PC-9 (cell line): Measurements from ENCODE around the gene WRNIP1. TPM values are rescaled to one million over a fixed set of nuclear protein-coding genes. Genes with fewer than 3 reads are reported as not detected.

Source experiments
- BruUV-seq: library from RNA; stranded (reverse); fragments of 400-500 nt; replicated peaks from 2 replicates; lab custom pipeline; 2021; lab: Mats Ljungman, UMichigan
- CTCF ChIA-PET: fragments of 300-600 bp; sonication (Branson Sonifier 250); formaldehyde crosslinking; loops from one replicate; lab custom pipeline; 2022; ENCODE audit warnings: antibody characterized with exemption; lab: Charles Lee
- POLR2A ChIA-PET: fragments of 300-600 bp; sonication (Branson Sonifier 250); formaldehyde crosslinking; loops from one replicate; lab custom pipeline; 2022; ENCODE audit warnings: antibody characterized with exemption; ENCODE audit not compliant: unreplicated experiment; lab: Charles Lee
- DNase-seq, 2 experiments: peaks; one replicate each; pipeline versions ENCODE4 v3.0.0 to v3.0.0-alpha.2; 2015 to 2022; ENCODE audit warnings: mixed read lengths in 1 of 2
- H2AFZ ChIP-seq: fragments of 200-600 bp; sonication (generic); 2 replicates; pipeline ENCODE4 v1.8.1; 2017; ENCODE audit warnings: antibody characterized with exemption
- H3F3A ChIP-seq: fragments of 200-600 bp; sonication (generic); 2 replicates; pipeline ENCODE4 v1.8.1; 2017; ENCODE audit warnings: antibody characterized with exemption, mild to moderate bottlenecking, low read depth; ENCODE audit not compliant: insufficient read depth
- H3K27ac ChIP-seq: fragments of 200-600 bp; sonication (generic); 2 replicates; pipeline ENCODE4 v1.6.1; 2016; ENCODE audit warnings: mixed run types
- H3K27me3 ChIP-seq: fragments of 200-600 bp; sonication (generic); 2 replicates; pipeline ENCODE4 v1.6.1; 2016; ENCODE audit warnings: low read depth, mixed run types; ENCODE audit not compliant: insufficient read depth
- H3K36me3 ChIP-seq: fragments of 200-600 bp; sonication (generic); 2 replicates; pipeline ENCODE4 v1.6.1; 2016; ENCODE audit warnings: low read depth, mixed run types
- H3K4me1 ChIP-seq: fragments of 200-600 bp; sonication (generic); replicated peaks from 2 replicates; pipeline ENCODE4 v1.6.1; 2016; ENCODE audit warnings: mixed run types; ENCODE audit not compliant: insufficient read depth
- H3K4me2 ChIP-seq: fragments of 200-600 bp; sonication (generic); 2 replicates; pipeline ENCODE4 v1.6.1; 2017; ENCODE audit warnings: mixed run types
- H3K4me3 ChIP-seq: fragments of 200-600 bp; sonication (generic); 2 replicates; pipeline ENCODE4 v1.6.1; 2016; ENCODE audit warnings: mixed run types
- H3K79me2 ChIP-seq: fragments of 200-600 bp; sonication (generic); 2 replicates; pipeline ENCODE4 v1.6.1; 2017; ENCODE audit warnings: low read depth, mixed run types
- H3K9me2 ChIP-seq: fragments of 200-600 bp; sonication (generic); 2 replicates; pipeline ENCODE4 v1.8.1; 2017; ENCODE audit warnings: mild to moderate bottlenecking; ENCODE audit not compliant: insufficient read depth
- H3K9me3 ChIP-seq: fragments of 200-600 bp; sonication (generic); 2 replicates; pipeline ENCODE4 v1.8.1; 2016; ENCODE audit warnings: low read depth; ENCODE audit not compliant: insufficient read depth
- H4K20me1 ChIP-seq: fragments of 200-600 bp; sonication (generic); 2 replicates; pipeline ENCODE4 v1.8.1; 2017; ENCODE audit not compliant: insufficient read depth
- EZH2 ChIP-seq: fragments of 200-600 bp; sonication (generic); IDR thresholded peaks from 2 replicates; pipeline ENCODE4 v1.8.0; 2017; ENCODE audit warnings: antibody characterized with exemption, low read depth
- intact Hi-C: fragments of 100-400 bp; cut with micrococcal nuclease; formaldehyde crosslinking; loops from one replicate; pipeline ENCODE4 v1.10.0; 2022; ENCODE audit not compliant: unreplicated experiment
- total RNA-seq: library from RNA; stranded (reverse); gene quantifications from 2 replicates; pipeline ENCODE4 v1.2.3, GENCODE V29; 2021
- TF ChIP-seq, protein P1 (sequence below): fragments of 200-600 bp; sonication (generic); conservative IDR thresholded peaks from 2 replicates; pipeline ENCODE4 v1.6.1; 2017; ENCODE audit warnings: mixed run types, antibody characterized with exemption, mild to moderate bottlenecking, moderate library complexity

WRNIP1 gene
- total RNA-seq, 1 experiment from 2014 or later, result 61.4 TPM

DNA sequence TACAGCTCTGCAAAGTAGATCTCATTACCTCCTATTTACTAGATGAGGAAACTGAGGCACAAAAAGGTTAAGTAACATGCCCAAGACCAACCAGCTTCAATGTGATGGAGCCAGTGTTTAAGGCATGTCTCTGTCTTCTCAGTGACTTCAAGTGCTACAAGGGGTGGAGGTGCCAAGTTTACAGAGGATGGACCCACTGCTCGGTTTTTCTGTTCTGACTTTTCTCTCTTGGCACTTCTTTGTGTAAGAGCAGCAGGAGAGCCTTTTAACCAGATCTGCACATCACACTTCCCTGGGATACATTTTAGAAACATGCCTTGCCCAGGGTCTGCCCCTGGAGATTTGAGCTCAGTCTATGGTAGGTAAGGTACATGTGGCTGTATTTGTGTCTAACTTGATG lies 9.8 kb downstream of the WRNIP1 start:
- no peak for DNase-seq
- Histone ChIP-seq H2AFZ (no peak overlapping the region), H4K20me1 (peaks cover 9% of the 10 kb centered on the region; the same call in 1 of the 2 replicates), H3F3A (no peaks in the 10 kb centered on the region), H3K4me1 (no peaks in the 10 kb centered on the region), H3K9me3 (no peaks in the 10 kb centered on the region), H3K36me3 (0 out of 2 replicates have a peak, but pooled peaks cover 4% of the 10 kb centered on the region), H3K27me3 (no peaks in the 10 kb centered on the region), H3K4me2 (no peak overlapping the region), H3K4me3 (no peak overlapping the region), H3K27ac (no peak overlapping the region), H3K79me2 (peaks cover 78% of the 10 kb centered on the region), H3K9me2 (no peaks in the 10 kb centered on the region)
- POLR2A ChIA-PET, result no interaction called here
- intact Hi-C loops, result no loop called here
- CTCF ChIA-PET, result no interaction called here
- BruUV-seq, result no TSS peak
- TF ChIP-seq, protein P1, sequence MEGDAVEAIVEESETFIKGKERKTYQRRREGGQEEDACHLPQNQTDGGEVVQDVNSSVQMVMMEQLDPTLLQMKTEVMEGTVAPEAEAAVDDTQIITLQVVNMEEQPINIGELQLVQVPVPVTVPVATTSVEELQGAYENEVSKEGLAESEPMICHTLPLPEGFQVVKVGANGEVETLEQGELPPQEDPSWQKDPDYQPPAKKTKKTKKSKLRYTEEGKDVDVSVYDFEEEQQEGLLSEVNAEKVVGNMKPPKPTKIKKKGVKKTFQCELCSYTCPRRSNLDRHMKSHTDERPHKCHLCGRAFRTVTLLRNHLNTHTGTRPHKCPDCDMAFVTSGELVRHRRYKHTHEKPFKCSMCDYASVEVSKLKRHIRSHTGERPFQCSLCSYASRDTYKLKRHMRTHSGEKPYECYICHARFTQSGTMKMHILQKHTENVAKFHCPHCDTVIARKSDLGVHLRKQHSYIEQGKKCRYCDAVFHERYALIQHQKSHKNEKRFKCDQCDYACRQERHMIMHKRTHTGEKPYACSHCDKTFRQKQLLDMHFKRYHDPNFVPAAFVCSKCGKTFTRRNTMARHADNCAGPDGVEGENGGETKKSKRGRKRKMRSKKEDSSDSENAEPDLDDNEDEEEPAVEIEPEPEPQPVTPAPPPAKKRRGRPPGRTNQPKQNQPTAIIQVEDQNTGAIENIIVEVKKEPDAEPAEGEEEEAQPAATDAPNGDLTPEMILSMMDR, result no peak
- no peak for TF ChIP-seq EZH2

DNA sequence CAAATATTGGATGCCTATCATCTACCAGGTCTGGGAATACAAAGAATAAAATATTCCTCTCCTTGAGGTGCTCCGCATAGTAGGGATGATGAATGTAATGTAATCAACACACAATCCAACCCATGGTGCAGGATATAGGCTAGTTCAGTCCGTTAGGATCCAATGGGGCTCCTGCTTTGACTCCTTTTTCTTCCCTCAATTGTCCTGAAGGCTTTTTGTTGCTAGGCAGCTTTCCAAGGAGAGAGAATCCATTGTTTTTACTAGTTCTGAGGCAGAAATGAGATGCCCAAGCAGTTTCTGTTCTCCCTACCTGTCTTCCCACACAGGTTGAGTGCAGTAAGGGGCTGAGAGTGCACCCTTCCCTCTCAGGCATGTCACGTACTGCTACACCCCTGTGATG lies 12.1 kb downstream of the WRNIP1 start:
- Histone ChIP-seq H3K27me3 (no peaks in the 10 kb centered on the region), H4K20me1 (peaks cover 3% of the 10 kb centered on the region; the same call in 1 of the 2 replicates), H2AFZ (no peak overlapping the region), H3K9me3 (no peaks in the 10 kb centered on the region), H3K4me2 (no peak overlapping the region), H3K27ac (no peak overlapping the region), H3K4me3 (no peak overlapping the region), H3K79me2 (peaks cover 58% of the 10 kb centered on the region), H3K9me2 (no peaks in the 10 kb centered on the region), H3K36me3 (no peaks in the 10 kb centered on the region), H3F3A (no peaks in the 10 kb centered on the region), H3K4me1 (no peaks in the 10 kb centered on the region)
- POLR2A ChIA-PET, result no interaction called here
- BruUV-seq, result no TSS peak
- TF ChIP-seq, protein P1, result no peak
- no peak for TF ChIP-seq EZH2
- DNase-seq, result no peak
- CTCF ChIA-PET, result no interaction called here
- intact Hi-C loops, result no loop called here

DNA sequence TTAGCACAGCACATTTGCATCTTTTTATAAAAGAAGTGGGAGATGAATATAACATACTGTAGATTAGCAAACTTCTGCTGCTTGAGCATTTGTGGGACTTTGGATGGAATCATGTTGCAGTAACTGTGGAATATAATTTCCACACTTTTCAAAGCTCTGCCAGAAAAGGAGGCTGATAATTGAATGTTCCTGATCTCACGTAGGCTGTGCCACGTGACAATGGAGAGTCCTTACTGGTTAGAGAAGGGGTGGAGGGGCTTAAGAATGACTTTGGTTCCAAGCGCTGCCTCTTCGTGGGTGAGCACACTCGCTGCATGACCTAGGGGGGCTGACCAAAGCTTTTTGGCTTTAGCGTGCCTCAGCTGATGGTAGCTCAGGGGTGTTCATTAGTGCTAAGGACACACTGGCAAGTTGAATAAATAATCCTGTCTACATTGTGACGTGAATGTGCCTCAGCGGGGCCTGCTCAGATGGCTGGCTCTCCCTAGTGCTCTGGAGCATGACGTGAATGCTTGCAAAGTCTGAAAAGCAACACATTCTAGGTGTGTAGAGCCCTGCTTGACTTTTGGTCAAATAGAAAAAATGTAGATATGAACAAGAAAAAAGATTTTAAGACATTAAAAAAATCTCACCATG lies 15.0 kb downstream of the WRNIP1 start:
- Histone ChIP-seq H3K4me2 (no peak overlapping the region), H4K20me1 (0 out of 2 replicates have a peak, but pooled peaks cover 3% of the 10 kb centered on the region), H2AFZ (no peak overlapping the region), H3K4me3 (no peak overlapping the region), H3K27ac (no peak overlapping the region), H3F3A (no peaks in the 10 kb centered on the region), H3K36me3 (no peaks in the 10 kb centered on the region), H3K9me2 (no peaks in the 10 kb centered on the region), H3K9me3 (no peaks in the 10 kb centered on the region), H3K4me1 (no peaks in the 10 kb centered on the region), H3K27me3 (no peaks in the 10 kb centered on the region), H3K79me2 (peaks cover 30% of the 10 kb centered on the region)
- BruUV-seq, result no TSS peak
- ChIA-PET POLR2A (no interaction called here), CTCF (interaction anchor here (0.6 kb wide), 1 partner anchor 12 kb away, joined by 4 read pairs; no protein-coding TSS in a partner anchor)
- intact Hi-C loops, result no loop called here
- DNase-seq, result no peak
- no peak for TF ChIP-seq EZH2
- TF ChIP-seq, protein P1, result no peak
